SK-N-SH treated with all-trans-retinoic acid at 6 μM for 48 hours (cell line): Measurements from ENCODE around the gene IFNGR1.

Experiments
- ARNTL ChIP-seq: fragments of 450-650 bp; formaldehyde crosslinking; IDR thresholded peaks from 2 replicates; pipeline ENCODE4 v1.5.0; 2020; ENCODE audit warnings: low read depth, mild to moderate bottlenecking, moderate library complexity, borderline replicate concordance
- CREB5 ChIP-seq: fragments of 250-450 bp; sonication (Bioruptor Pico); IDR thresholded peaks from 2 replicates; pipeline ENCODE4 v1.5.1; 2020; ENCODE audit warnings: low read depth, mild to moderate bottlenecking, moderate library complexity
- CSDC2 ChIP-seq: fragments of 250-450 bp; sonication (Bioruptor Pico); IDR thresholded peaks from 2 replicates; pipeline ENCODE4 v1.5.0; 2020; ENCODE audit warnings: mild to moderate bottlenecking, moderate library complexity
- CSRNP3 ChIP-seq: fragments of 250-450 bp; sonication (Bioruptor Pico); IDR thresholded peaks from 2 replicates; pipeline ENCODE4 v1.5.1; 2021; ENCODE audit warnings: mild to moderate bottlenecking, moderate library complexity
- ISL1 ChIP-seq: fragments of 250-450 bp; sonication (Bioruptor Pico); IDR thresholded peaks from 2 replicates; pipeline ENCODE4 v2.1.2; 2022; ENCODE audit warnings: mild to moderate bottlenecking, moderate library complexity
- OSR1 ChIP-seq: fragments of 250-450 bp; sonication (Bioruptor Pico); IDR thresholded peaks from 2 replicates; pipeline ENCODE4 v1.8.0; 2022; ENCODE audit warnings: moderate library complexity, mild to moderate bottlenecking, inconsistent platforms
- POU6F1 ChIP-seq: fragments of 250-450 bp; sonication (Bioruptor Pico); IDR thresholded peaks from 2 replicates; pipeline ENCODE4 v1.8.0; 2021; ENCODE audit warnings: low read depth, mild to moderate bottlenecking, moderate library complexity, borderline replicate concordance
- SNAI2 ChIP-seq: fragments of 250-450 bp; sonication (Bioruptor Pico); IDR thresholded peaks from 2 replicates; pipeline ENCODE4 v1.5.0; 2020; ENCODE audit warnings: mild to moderate bottlenecking, moderate library complexity
- TCF4 ChIP-seq: fragments of 250-450 bp; sonication (Bioruptor Pico); IDR thresholded peaks from 2 replicates; pipeline ENCODE4 v1.8.0; 2021; ENCODE audit warnings: mild to moderate bottlenecking, moderate library complexity, borderline replicate concordance
- ZC3H10 ChIP-seq: fragments of 250-450 bp; sonication (Bioruptor Pico); IDR thresholded peaks from 2 replicates; pipeline ENCODE4 v1.5.1; 2021; ENCODE audit warnings: mild to moderate bottlenecking, moderate library complexity
- ZFP30 ChIP-seq: fragments of 450-650 bp; formaldehyde crosslinking; IDR thresholded peaks from 2 replicates; pipeline ENCODE4 v1.5.0; 2022; ENCODE audit warnings: mild to moderate bottlenecking, moderate library complexity
- ZNF565 ChIP-seq: fragments of 450-650 bp; formaldehyde crosslinking; conservative IDR thresholded peaks from 2 replicates; pipeline ENCODE4 v1.5.0; 2020; ENCODE audit warnings: low read depth, mild to moderate bottlenecking, moderate library complexity
- ZNF8 ChIP-seq: fragments of 450-650 bp; formaldehyde crosslinking; IDR thresholded peaks from 2 replicates; pipeline ENCODE4 v1.5.0; 2020; ENCODE audit warnings: mild to moderate bottlenecking, moderate library complexity

DNA sequence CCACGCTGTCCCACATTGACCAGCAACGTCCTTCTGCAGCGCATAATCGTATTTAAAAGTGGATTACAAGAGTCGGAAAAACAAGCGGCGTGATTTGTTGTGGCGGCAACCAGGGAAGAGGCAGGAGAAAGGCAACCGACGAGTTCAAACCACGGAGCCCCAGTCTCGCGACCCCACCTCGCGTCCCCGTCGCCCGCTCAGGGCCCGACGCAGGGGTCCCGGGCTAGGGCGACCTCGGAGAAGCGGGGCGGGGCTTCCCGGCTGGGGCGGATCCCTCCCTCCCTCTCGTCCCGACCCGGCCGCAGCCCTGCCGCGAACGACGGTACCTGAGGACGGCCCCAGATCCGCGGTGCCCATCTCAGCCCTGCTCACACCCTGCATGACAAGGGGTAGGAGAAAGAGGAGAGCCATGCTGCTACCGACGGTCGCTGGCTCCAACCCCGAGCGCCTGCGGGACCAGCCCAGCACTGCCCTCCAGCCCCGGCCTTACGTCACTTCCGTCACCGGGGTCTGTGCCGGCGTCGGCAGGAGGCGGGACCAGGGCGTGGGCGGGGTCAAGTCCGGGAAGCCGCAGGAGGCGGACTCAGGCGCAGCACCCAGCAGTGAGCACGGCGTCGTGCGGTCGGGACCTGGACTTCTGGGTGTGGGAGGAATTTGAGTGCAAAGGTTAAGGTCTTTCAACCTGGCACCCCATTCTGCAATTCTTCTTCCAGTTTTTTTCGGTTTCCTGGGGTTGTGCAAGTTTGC is at the start of gene IFNGR1:
- no peak for TF ChIP-seq ZC3H10 (CRISPR knock-in tag)
- no peak for TF ChIP-seq CSDC2 (CRISPR knock-in tag)
- TF ChIP-seq CSRNP3, result no peak
- TF ChIP-seq OSR1 (CRISPR knock-in tag), result no peak
- no peak for TF ChIP-seq ZNF8 (CRISPR knock-in tag)
- TF ChIP-seq CREB5, result no peak
- no peak; the same call in 1 of the 2 replicates for TF ChIP-seq TCF4
- no peak for TF ChIP-seq POU6F1 (CRISPR knock-in tag)
- no peak for TF ChIP-seq ISL1
- TF ChIP-seq SNAI2 (CRISPR knock-in tag), result no peak
- no peak for TF ChIP-seq ZNF565 (CRISPR knock-in tag)
- no peak for TF ChIP-seq ZFP30 (CRISPR knock-in tag)
- TF ChIP-seq ARNTL (CRISPR knock-in tag), result no peak
